ENCODE data around the gene KPNA6.

- TF ChIP-seq CTCF (conservative IDR thresholded peaks at IDR 0.05; ENCODE audit: low read depth, low read length) (no peak), EZH2 (IDR thresholded peaks at IDR 0.05; ENCODE audit: low read length, unreplicated experiment) (no peak), EZH2phosphoT487 (IDR thresholded peaks at IDR 0.05; ENCODE audit: borderline replicate concordance, low read length) (no peak)
Measured at GRCh38 chr1:32062867-32063230, 45.0 kb upstream of the KPNA6 start.
